Esophagus squamous epithelium (tissue), 4 donors: ENCODE data around the gene MEIS2.

Experiments used
- POLR2A ChIP-seq, 4 donors: fragments of 450-650 bp; IDR thresholded peaks; one replicate each; pipeline ENCODE4 v1.6.1; 2017; ENCODE audit warnings: antibody characterized with exemption in 4 of 4, mild to moderate bottlenecking in 4 of 4, moderate library complexity in 3 of 4
- TF ChIP-seq, protein P1 (sequence below), 6 experiments: fragments of 450-650 bp in 4 of 6; fragments of 200-600 bp in 2 of 6; sonication (generic) in 2 of 6; IDR thresholded peaks; one replicate each; pipeline ENCODE4 v1.5.1; 2016 to 2019; ENCODE audit warnings: antibody characterized with exemption in 6 of 6, mild to moderate bottlenecking in 4 of 6, moderate library complexity in 4 of 6

DNA sequence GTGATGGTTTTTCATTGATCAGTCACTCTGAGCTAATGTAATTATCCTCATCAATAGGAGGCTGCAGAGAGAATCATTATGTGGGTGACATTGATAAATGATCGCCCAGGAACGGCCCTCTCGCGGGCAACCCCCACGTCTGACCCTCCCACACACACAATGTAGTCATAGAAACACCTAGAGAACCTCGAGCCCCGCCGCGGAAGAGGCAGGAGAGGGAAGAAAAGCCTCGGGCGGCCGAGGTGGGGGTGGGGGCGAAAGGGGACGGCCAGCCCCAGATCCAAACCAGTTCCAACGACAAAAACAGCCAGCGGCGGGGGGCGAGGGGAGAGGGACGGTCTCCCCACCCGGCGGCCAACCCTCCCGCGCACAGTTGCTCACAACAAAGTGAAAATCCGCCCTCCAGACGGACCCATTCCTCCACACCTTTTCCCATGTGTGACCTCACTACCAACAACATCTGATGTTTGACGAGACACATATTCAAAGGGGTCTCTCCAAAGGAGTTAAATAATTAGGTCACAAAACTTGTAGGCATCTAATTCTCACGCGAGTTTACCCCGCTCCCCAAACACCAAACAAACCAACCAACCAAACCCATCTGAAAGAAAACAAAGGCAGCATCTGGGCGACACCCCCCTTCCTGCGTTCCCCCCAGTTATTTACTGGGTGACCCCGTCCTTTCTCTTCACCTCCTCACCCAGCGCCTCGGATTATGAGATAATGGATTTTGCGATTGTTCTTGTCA, 213.0 kb downstream of the MEIS2 start:
- TF ChIP-seq, protein P1, sequence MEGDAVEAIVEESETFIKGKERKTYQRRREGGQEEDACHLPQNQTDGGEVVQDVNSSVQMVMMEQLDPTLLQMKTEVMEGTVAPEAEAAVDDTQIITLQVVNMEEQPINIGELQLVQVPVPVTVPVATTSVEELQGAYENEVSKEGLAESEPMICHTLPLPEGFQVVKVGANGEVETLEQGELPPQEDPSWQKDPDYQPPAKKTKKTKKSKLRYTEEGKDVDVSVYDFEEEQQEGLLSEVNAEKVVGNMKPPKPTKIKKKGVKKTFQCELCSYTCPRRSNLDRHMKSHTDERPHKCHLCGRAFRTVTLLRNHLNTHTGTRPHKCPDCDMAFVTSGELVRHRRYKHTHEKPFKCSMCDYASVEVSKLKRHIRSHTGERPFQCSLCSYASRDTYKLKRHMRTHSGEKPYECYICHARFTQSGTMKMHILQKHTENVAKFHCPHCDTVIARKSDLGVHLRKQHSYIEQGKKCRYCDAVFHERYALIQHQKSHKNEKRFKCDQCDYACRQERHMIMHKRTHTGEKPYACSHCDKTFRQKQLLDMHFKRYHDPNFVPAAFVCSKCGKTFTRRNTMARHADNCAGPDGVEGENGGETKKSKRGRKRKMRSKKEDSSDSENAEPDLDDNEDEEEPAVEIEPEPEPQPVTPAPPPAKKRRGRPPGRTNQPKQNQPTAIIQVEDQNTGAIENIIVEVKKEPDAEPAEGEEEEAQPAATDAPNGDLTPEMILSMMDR (IDR thresholded peaks at IDR 0.05), result no peak
- no peak for TF ChIP-seq POLR2A (IDR thresholded peaks at IDR 0.05)
